Iris pigment epithelial cell (primary cell): ENCODE measurements around the gene NOXA1.

Experiments used
- DNase-seq: peaks from one replicate; pipeline ENCODE4 v3.0.0-alpha.2; 2011; ENCODE audit warnings: low read depth

NOXA1 gene

GRCh38 chr9:137454597-137455358 lies 31.6 kb downstream of the NOXA1 start:
- peak; percentile 27 for DNase-seq

- DNase-seq = no peak
Observed at GRCh38 chr9:137455359-137455991, 32.3 kb downstream of the NOXA1 start.

GRCh38 chr9:137456061-137456863 lies 33.1 kb downstream of the NOXA1 start:
- DNase-seq = peak; percentile 70

- no peak for DNase-seq
Observed at GRCh38 chr9:137456864-137457405, 33.7 kb downstream of the NOXA1 start.

- no peak for DNase-seq
Observed at GRCh38 chr9:137457406-137458193, 34.4 kb downstream of the NOXA1 start.

GRCh38 chr9:137458194-137459151 lies 35.3 kb downstream of the NOXA1 start:
- no peak for DNase-seq

- DNase-seq = peak; percentile 83
Observed at GRCh38 chr9:137459152-137459600, 36.0 kb downstream of the NOXA1 start, which contains the start of gene NSMF. Gene NSMF, minus strand, starts transcription at chr9:137459334. Its CDS starts 232 bp downstream, at chr9:137459102.

GRCh38 chr9:137459601-137460362 lies 36.6 kb downstream of the NOXA1 start:
- no peak for DNase-seq

- DNase-seq = no peak
Observed at GRCh38 chr9:137460363-137461315, 37.4 kb downstream of the NOXA1 start.

GRCh38 chr9:137461316-137461662 lies 38.1 kb downstream of the NOXA1 start:
- no peak for DNase-seq

- DNase-seq = peak; percentile 56
Observed at GRCh38 chr9:137461663-137462395, 38.6 kb downstream of the NOXA1 start.

GRCh38 chr9:137462396-137462985 lies 39.3 kb downstream of the NOXA1 start:
- DNase-seq = no peak

- DNase-seq = no peak
Observed at GRCh38 chr9:137462986-137463930, 40.1 kb downstream of the NOXA1 start.

GRCh38 chr9:137463931-137464290 lies 40.7 kb downstream of the NOXA1 start:
- DNase-seq = no peak

GRCh38 chr9:137464291-137464999 lies 41.3 kb downstream of the NOXA1 start:
- DNase-seq = no peak
